Muscle layer of duodenum (tissue), 2 donors: Measurements from ENCODE around the gene DTNB.
"Not testable (repeated sequence)": the region's sequence is repeated elsewhere in the genome, so short reads cannot be mapped to it uniquely, and the experiment has no call there.

ENCODE experiments used
- H3K27ac ChIP-seq: one replicate; pipeline ENCODE4 v1.7.0; 2013; ENCODE audit warnings: mild to moderate bottlenecking, low read length
- H3K27me3 ChIP-seq: one replicate; pipeline ENCODE4 v1.7.0; 2013; ENCODE audit warnings: low read depth, mild to moderate bottlenecking, control low read depth, low read length
- H3K36me3 ChIP-seq, 2 donors: one replicate each; pipeline ENCODE4 v1.7.0; 2013; ENCODE audit warnings: low read length in 2 of 2, control low read depth in 1 of 2, mild to moderate bottlenecking in 1 of 2; ENCODE audit not compliant: insufficient read depth in 2 of 2, control insufficient read depth in 1 of 2
- H3K4me1 ChIP-seq, 2 donors: one replicate each; pipeline ENCODE4 v1.7.0; 2013; ENCODE audit warnings: low read length in 2 of 2, mild to moderate bottlenecking in 2 of 2, control low read depth in 1 of 2, moderate library complexity in 1 of 2; ENCODE audit not compliant: insufficient read depth in 2 of 2, control insufficient read depth in 1 of 2
- H3K4me3 ChIP-seq, 2 donors: one replicate each; pipeline ENCODE4 v1.7.0; 2013; ENCODE audit warnings: low read length in 2 of 2, low read depth in 1 of 2, mild to moderate bottlenecking in 1 of 2
- H3K9me3 ChIP-seq, 2 donors: one replicate each; pipeline ENCODE4 v1.7.0; 2013; ENCODE audit warnings: low read length in 2 of 2, control low read depth in 1 of 2, mild to moderate bottlenecking in 1 of 2; ENCODE audit not compliant: control insufficient read depth in 1 of 2
- donor health status: healthy.

DTNB gene

DNA sequence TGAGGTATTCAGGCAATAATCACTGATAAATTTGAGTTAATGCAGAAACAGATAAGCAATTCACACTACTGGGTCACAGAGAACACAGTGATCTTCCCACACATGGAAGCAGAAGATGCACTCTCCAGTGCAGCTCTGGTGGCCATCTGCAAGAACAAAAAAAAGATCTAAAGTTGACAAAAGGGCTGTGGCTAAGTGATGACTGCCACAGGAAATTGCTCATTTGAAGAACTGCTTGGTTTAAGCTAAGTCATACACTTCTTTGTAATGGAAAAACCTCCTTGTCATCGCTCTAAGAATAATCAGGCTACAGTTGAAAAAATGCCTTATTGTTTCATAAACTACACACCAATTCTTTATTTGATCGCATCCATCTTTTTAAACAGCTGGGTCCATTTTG lies 115.1 kb downstream of the DTNB start:
- H3K9me3 ChIP-seq = no peaks in the 10 kb centered on the region
- H3K36me3 ChIP-seq = no peaks in the 10 kb centered on the region
- no peak overlapping the region for H3K4me3 ChIP-seq
- H3K27ac ChIP-seq = no peak overlapping the region
- no peaks in the 10 kb centered on the region for H3K4me1 ChIP-seq
- no peaks in the 10 kb centered on the region for H3K27me3 ChIP-seq

DNA sequence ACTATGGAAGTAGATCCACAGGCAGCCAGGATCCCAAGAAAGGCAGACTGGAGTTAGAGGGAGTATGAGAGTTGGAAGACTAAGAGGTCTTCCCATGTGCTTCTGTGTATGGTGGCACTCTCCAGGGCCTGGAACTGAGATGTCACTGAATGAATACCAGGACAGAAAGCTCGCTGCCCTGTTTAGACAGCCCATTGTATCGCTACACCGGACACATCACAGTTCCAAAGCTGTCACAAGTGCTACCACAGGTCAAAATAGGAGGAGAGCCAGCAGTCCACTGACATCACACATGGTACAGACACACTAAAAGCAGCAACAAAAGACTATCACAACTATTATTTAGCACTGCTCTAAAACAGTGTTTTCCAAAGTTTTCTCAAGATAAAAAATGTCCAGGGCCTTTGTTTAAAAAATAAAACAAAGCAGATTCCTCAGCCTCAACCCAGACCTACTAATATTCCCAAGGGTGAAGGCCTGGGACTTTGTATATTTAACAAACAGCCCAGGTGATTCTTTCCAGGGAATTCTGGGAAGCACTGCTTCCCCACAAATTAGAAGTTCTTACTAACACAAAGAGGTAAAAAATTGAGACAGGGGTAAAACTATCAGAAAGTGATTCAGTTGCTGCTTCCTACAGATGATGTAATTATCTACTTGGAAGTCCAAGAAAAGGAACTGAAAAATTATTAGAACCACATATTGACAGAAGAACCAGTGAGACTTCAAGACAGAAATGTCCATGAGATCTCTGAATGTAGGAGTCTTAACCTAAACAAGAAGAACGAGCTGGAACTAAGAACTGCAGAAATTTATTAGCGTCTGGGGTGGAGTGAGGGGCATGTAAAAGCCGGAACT lies 116.0 kb downstream of the DTNB start:
- H3K4me3 ChIP-seq = no peak overlapping the region
- no peaks in the 10 kb centered on the region for H3K27me3 ChIP-seq
- H3K36me3 ChIP-seq = no peaks in the 10 kb centered on the region
- H3K9me3 ChIP-seq = no peaks in the 10 kb centered on the region
- no peak overlapping the region for H3K27ac ChIP-seq
- no peaks in the 10 kb centered on the region for H3K4me1 ChIP-seq

DNA sequence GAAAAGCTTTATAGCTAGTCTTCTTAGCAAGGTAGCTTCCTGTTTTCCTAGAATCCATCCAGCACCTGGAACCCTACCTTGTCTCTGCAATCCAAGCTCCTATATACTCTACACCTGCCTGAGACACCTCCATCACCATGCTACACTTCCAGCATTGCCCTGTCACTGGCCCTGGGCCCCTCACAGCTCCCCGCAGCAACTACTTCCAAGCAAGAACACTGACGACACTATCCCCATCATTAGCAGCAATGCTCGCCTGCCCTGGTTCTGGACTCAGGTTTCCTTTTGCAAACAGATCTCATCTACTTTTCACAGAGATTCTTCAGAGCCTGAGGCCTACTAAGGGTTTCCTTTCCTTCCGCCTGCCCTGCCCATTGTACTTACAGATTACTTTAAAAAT lies 121.1 kb downstream of the DTNB start:
- Histone ChIP-seq H3K4me1 (no peaks in the 10 kb centered on the region), H3K36me3 (no peaks in the 10 kb centered on the region), H3K4me3 (no peak overlapping the region), H3K27ac (no peak overlapping the region), H3K9me3 (no peaks in the 10 kb centered on the region), H3K27me3 (no peaks in the 10 kb centered on the region)

DNA sequence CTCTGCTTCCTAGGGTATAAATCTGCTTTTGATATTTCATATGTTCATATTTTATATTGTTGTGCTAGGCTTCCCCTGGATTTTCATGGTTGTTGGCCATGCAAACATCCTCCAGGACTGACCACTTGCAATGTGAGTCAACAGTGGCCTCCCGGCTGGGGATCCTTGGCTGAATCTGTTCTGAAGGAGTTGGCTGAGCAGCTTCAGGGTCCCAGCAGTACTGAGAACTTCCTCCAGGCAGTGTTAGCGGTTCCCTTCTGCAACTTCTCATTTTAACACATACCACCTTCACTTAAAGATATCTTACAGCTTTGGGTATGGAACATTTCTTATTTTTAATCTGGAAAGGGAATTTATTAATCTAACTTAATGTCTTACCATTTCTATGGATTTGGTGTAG lies 122.1 kb downstream of the DTNB start:
- Histone ChIP-seq H3K36me3 (no peaks in the 10 kb centered on the region), H3K4me3 (no peak overlapping the region), H3K27me3 (no peaks in the 10 kb centered on the region), H3K4me1 (no peaks in the 10 kb centered on the region), H3K27ac (no peak overlapping the region), H3K9me3 (no peaks in the 10 kb centered on the region)

DNA sequence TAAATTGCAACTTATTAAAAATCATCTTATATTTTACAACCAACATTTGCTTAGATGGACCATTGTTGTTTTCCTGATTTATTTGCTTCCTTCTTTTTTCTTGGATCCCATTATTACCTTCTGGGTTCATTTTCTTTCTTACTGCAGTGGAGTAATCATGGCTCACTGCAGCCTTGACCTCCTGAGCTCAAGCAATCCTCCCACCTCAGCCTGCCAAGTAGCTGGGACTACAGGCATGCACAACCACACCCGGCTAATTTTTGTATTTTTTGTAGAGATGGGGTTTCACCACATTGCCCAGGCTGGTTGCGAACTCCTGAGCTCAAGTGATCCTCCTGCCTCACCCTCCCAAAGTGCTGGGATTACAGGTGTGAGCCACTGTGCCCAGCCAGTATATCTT lies 123.8 kb downstream of the DTNB start:
- H3K9me3 ChIP-seq = not testable (repeated sequence)

DNA sequence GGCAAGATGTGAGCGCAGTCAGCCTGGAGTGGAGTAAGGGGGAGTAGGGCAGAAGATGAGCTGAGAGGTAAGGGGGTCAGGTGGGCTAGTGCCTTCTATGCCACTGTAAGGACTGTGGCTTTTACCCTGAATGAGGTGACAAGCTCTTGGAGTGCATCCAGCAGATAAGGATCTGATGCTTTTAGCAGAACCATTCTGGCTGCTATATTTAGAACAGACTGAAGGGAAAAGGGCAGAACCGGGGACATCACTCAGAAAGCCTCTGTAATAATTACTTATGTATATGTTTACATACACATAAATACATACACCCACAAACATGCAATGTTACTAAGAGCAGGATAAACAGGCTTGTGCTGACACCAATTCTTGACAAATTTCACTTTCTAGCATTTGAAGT lies 124.8 kb downstream of the DTNB start:
- H3K27ac ChIP-seq = no peak overlapping the region
- H3K36me3 ChIP-seq = no peaks in the 10 kb centered on the region
- no peak overlapping the region for H3K4me3 ChIP-seq
- no peaks in the 10 kb centered on the region for H3K9me3 ChIP-seq
- no peaks in the 10 kb centered on the region for H3K4me1 ChIP-seq
- H3K27me3 ChIP-seq = no peaks in the 10 kb centered on the region

More for the DNA sequence above, 123.8 kb downstream of the DTNB start:
- H3K27ac ChIP-seq, H3K36me3 ChIP-seq, H3K27me3 ChIP-seq, H3K4me1 ChIP-seq, H3K4me3 ChIP-seq: not testable (repeated sequence)

DNA sequence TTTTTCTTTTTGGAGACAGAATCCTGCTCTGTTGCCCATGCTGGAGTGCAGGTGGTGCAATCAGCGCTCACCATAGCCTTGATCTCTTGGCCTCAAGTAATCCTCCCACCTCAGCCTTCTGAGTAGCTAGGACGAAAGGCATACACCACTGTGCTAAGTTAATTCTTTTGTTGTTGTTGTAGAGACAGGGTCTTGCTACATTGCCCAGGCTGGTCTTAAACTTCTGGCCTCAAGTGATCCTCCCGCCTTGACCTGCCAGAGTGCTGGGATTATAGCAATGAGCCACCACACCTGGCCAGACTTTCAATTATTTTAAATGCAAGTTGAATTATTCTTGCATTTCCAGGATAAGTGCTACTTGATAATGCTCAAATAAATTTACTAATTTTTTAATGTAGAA lies 126.5 kb downstream of the DTNB start:
- Histone ChIP-seq H3K9me3 (no peaks in the 10 kb centered on the region), H3K27me3 (no peaks in the 10 kb centered on the region), H3K27ac (no peak overlapping the region), H3K4me3 (no peak overlapping the region), H3K36me3 (no peaks in the 10 kb centered on the region), H3K4me1 (no peaks in the 10 kb centered on the region)

DNA sequence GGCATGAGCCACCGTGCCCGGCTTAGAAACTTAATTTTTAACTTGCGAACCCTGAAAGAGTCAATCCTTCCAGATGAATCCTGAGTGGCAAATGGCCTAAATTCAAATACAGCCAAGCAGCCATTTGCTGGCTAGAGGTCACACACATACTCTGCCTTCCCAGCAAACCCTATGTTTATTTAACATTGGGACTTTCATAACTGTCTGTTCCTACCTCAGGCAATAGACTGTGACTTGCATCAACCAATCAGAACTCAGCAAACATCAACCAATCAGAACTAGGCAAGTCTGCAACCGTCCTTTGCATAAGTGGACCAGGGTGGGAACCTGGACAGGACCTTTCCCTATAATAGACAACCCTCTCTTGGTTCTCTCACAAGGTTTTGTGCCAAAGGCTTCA lies 127.5 kb downstream of the DTNB start:
- no peak overlapping the region for H3K4me3 ChIP-seq
- H3K27me3 ChIP-seq = no peaks in the 10 kb centered on the region
- H3K4me1 ChIP-seq = no peaks in the 10 kb centered on the region
- no peak overlapping the region for H3K27ac ChIP-seq
- H3K36me3 ChIP-seq = no peaks in the 10 kb centered on the region
- no peaks in the 10 kb centered on the region for H3K9me3 ChIP-seq

DNA sequence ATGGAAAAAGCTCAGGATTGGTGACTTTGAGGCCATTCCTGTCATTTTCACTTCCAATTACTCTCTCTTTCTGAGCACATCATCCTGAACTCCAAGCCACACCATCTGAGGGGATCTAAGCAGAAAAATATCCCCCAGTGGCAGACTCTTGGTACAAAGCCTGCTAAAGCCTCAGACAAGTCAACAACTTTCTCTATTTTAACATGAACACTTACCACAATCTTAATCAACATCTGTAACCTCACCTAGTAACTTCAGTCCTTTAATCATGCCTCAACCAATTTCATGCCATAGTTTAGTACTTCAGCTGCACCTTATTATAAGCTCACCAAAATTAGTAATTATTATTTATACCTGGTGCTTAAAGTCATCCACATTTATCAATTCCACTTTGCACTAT lies 128.9 kb downstream of the DTNB start:
- no peaks in the 10 kb centered on the region for H3K9me3 ChIP-seq
- H3K4me1 ChIP-seq = no peaks in the 10 kb centered on the region
- no peak overlapping the region for H3K27ac ChIP-seq
- H3K36me3 ChIP-seq = no peaks in the 10 kb centered on the region
- H3K27me3 ChIP-seq = no peaks in the 10 kb centered on the region
- no peak overlapping the region for H3K4me3 ChIP-seq

DNA sequence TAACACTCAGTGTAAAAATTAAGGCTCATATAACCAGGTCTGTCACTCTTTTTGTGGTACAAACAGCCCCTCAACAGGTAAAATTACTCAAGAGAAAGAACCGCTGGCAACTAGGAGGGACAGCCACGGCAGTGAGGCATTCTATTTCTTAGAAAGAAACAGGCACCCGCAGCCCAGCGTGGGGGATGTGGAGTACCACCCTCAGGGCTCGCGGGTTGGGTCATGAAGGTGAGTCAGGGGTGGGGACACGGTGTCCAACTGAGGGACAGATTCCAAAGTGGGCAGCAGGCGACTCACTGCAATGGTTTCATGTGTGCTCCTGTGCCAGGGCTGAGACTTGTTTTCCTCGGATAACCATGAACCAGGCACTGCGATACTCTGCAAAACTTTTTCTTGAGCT lies 129.4 kb downstream of the DTNB start:
- Histone ChIP-seq H3K4me3 (no peak overlapping the region), H3K27ac (no peak overlapping the region), H3K9me3 (no peaks in the 10 kb centered on the region), H3K27me3 (no peaks in the 10 kb centered on the region), H3K4me1 (no peaks in the 10 kb centered on the region), H3K36me3 (no peaks in the 10 kb centered on the region)

DNA sequence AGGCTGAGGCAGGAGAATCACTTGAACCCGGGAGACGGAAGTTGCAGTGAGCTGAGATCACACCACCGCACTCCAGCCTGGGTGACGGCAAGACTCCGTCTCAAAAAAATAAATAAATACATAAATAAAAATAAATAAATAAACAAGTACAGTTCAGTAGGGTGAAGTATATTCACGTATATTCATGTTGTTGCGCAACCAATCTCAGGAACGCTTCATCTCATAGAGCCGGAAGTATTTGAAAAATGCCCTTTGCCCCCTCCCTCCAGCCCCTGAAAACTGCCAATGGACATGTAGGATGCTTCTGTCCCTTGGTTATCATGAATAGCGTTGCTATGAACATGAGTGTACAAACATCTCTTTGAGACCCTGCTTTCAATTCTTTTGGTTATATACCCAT lies 132.0 kb downstream of the DTNB start:
- H3K4me3 ChIP-seq = no peak overlapping the region
- no peak overlapping the region for H3K27ac ChIP-seq
- no peaks in the 10 kb centered on the region for H3K4me1 ChIP-seq
- H3K27me3 ChIP-seq = no peaks in the 10 kb centered on the region
- no peaks in the 10 kb centered on the region for H3K9me3 ChIP-seq
- no peaks in the 10 kb centered on the region for H3K36me3 ChIP-seq

DNA sequence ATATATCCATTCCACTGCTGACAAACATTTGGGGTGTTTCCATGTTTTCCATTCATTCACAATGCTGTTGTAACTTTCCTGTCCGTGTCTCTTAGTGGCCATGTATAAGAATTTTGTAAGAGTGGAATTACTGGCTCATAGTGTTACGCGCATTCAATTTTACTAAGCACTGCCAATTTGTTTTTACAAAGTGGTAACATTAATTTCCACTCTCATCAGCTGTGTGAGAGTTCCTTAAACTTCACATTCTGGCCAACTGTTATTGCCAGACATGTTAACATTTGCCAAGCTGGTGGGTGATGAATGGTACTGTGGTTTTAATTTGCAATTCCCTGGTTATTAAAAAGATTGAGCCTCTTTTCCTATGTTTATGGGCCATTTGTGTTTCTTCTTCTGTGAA lies 134.2 kb downstream of the DTNB start:
- no peaks in the 10 kb centered on the region for H3K27me3 ChIP-seq
- H3K4me3 ChIP-seq = no peak overlapping the region
- no peaks in the 10 kb centered on the region for H3K4me1 ChIP-seq

More for the DNA sequence above, 134.2 kb downstream of the DTNB start:
- H3K36me3 ChIP-seq = no peaks in the 10 kb centered on the region
- no peaks in the 10 kb centered on the region for H3K9me3 ChIP-seq
- H3K27ac ChIP-seq = no peak overlapping the region
